D721Med (cell line): Measurements from ENCODE around the gene PNLIP.

Experiments
- DNase-seq: peaks from one replicate; pipeline ENCODE4 v3.0.0; 2011; ENCODE audit warnings: low spot score; ENCODE audit not compliant: insufficient read length
- FAIRE-seq: peaks from 2 replicates; lab custom pipeline; 2011; peaks lifted over from hg19 to GRCh38; lab: Jason Lieb, UNC
- TF ChIP-seq, protein P1 (sequence below): IDR thresholded peaks from 2 replicates; pipeline ENCODE4 v1.5.1; 2012; ENCODE audit warnings: mild to moderate bottlenecking, control low read depth; ENCODE audit not compliant: insufficient read depth; ENCODE audit errors: missing control alignments

Gene PNLIP

DNA sequence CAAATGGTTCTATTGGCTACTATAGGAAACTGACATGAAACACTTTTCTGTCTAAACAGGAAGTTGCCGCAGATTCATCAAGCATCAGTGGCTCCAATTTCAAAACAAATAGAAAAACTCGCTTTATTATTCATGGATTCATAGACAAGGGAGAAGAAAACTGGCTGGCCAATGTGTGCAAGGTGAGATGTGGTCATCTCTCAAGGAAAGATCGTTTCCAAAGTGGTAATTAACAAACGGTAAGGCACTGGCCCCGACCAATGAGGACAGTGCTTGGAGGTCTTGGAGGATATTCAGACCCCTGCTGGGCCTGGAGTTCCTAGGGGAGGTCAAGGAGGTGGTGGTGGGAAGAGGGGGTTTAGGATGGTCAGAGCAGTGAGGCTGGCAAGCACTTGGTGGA lies 2.6 kb downstream of the PNLIP start:
- TF ChIP-seq, protein P1, sequence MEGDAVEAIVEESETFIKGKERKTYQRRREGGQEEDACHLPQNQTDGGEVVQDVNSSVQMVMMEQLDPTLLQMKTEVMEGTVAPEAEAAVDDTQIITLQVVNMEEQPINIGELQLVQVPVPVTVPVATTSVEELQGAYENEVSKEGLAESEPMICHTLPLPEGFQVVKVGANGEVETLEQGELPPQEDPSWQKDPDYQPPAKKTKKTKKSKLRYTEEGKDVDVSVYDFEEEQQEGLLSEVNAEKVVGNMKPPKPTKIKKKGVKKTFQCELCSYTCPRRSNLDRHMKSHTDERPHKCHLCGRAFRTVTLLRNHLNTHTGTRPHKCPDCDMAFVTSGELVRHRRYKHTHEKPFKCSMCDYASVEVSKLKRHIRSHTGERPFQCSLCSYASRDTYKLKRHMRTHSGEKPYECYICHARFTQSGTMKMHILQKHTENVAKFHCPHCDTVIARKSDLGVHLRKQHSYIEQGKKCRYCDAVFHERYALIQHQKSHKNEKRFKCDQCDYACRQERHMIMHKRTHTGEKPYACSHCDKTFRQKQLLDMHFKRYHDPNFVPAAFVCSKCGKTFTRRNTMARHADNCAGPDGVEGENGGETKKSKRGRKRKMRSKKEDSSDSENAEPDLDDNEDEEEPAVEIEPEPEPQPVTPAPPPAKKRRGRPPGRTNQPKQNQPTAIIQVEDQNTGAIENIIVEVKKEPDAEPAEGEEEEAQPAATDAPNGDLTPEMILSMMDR, result no peak
- no peak for FAIRE-seq
- no peak for DNase-seq

DNA sequence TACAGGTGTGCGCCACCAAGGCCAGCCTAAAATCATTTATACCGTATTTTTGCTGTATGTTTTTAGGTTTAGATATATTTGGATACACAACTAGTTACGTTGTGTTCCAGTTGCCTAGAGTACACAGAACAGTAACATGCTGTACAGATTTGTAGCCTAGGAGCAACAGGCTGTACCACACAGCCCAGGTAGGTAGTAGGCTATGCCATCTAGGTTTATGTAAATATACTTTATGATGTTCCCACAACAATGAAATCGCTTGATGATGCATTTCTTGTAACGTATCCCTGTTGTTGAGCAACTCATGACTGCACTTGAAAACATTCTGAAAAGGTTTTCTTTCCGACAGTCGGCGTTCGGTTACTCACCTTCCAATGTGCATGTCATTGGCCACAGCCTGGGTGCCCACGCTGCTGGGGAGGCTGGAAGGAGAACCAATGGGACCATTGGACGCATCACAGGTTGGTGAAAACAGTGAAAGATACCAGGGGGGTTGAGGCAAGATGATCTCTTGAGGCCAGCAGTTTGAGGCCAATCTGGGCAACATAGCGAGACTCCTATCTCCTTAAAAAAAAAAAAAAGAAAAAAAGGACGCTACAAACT lies 7.7 kb downstream of the PNLIP start:
- FAIRE-seq, result no peak
- TF ChIP-seq, protein P1, result no peak
- no peak for DNase-seq

DNA sequence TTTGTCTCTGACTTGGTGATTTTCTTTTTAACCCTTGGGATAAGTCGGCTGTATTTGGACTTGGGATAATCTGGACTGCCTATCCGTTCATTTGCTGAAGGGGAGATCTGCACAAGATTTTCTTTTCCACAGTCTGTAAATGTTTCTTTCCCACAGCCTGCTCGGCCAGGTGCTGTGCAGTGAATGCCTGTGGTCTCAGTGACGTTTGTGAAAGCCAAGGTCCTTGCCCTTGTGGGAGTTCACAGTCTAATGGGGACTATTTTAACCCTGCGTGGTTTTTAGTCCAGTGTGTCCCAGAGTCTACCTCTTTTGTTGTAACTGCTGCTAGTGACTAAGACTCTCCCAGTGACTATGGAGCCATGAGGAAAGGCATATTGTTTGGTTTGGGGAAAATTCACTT lies 8.9 kb downstream of the PNLIP start:
- DNase-seq, result no peak
- no peak for FAIRE-seq
- TF ChIP-seq, protein P1, result no peak

DNA sequence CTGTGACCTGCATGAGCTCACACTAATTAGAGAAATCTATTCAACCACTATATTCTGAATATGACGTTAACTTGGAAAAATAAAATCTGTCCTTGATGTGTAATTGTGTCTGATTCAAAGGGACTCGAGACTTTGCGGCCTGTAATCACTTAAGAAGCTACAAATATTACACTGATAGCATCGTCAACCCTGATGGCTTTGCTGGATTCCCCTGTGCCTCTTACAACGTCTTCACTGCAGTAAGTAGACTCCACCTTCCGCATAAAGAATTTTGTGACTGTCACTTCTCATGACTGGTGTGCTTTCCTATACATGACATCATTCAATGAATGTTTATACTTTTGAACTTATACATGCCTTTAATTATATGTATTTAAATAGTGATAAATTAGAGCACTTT lies 10.1 kb downstream of the PNLIP start:
- TF ChIP-seq, protein P1, result no peak
- DNase-seq (peak; percentile 13), FAIRE-seq (no peak)

DNA sequence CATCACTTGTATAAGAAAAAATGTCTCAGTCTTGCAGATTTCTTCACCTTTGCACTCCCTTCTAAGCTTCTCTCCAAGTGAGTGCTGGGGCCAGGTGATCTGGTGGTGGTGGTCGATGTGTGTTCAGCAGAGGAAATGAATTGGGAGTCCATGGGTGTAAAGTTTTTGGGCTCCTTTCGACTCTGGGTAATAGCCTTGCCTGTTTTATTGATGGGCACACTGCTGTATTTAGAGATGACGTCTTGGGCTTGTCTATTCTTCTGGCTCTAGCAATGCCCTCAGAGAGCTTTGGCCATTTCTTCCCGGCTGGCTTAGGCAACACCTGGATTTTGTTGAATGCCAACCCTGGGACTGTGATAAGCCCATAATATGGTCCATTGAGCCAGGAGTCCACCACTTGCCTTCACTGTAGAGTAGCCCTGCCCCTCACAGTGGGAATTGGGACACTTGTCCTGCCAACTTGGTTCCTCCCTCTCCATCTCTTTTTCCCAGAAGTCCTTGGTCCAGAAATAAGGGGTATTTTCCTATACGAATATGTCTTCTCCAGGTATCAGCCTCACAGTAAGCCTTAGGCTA lies 11.7 kb downstream of the PNLIP start:
- DNase-seq (no peak), FAIRE-seq (no peak)
- TF ChIP-seq, protein P1, result no peak

DNA sequence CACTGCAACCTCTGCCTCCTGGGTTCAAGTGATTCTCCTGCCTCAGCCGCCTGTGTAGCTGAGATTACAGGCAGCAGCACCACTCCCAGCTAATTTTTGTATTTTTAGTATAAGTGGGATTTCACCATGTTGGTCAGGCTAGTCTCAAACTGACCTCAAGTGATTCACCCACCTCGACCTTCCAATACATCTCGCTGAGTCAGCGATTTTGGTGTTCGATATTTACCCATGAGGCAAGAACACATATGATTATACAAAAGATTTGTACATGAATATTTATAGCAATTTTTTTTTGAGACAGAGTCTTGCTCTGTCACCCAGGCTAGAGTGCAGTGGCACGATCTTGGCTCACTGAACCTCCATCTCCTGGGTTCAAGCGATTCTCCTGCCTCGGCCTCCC lies 19.8 kb downstream of the PNLIP start:
- TF ChIP-seq, protein P1, result no peak
- DNase-seq, result no peak
- FAIRE-seq, result no peak

DNA sequence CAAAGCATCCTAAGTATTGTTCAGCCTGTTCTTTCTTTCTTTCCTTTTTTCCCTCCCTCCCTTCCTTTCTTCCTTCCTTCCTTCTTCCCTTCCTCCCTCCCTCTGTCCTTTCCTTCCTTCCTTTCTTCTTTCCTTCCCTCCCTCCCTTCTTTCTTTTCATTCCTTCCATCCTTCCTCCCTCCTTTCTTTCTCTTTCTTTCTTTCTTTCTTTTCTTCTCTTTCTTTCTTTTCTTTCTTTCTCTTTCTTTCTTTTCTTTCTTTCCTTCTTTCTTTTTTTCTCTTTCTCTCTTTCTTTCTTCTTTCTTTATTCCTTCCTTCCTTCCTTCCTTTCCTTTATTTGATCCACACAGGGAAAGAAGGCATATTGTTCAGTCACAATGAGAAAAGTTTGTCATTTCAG lies 21.2 kb downstream of the PNLIP start:
- FAIRE-seq, result no peak
- TF ChIP-seq, protein P1, result no peak

More for the DNA sequence above, 21.2 kb downstream of the PNLIP start:
- DNase-seq, result no peak
